Mammary epithelial cell (primary cell): ENCODE measurements around the gene SEMA6B.
A peak's percentile ranks its signal among the peaks of the same experiment; 100 is the strongest.

ENCODE experiments used
- CTCF ChIP-seq, 2 donors: IDR thresholded peaks in 1 of 2; conservative IDR thresholded peaks in 1 of 2; 2 replicates each; pipeline ENCODE4 v1.5.1; 2011 to 2012; ENCODE audit warnings: inconsistent platforms in 2 of 2, low read length in 2 of 2, mild to moderate bottlenecking in 2 of 2, control low read depth in 1 of 2, low read depth in 1 of 2; ENCODE audit not compliant: insufficient read depth in 1 of 2; ENCODE audit errors: extremely low read depth in 1 of 2
- EZH2 ChIP-seq: IDR thresholded peaks from 2 replicates; pipeline ENCODE4 v1.6.1; 2012; ENCODE audit warnings: low read length, inconsistent platforms, borderline replicate concordance

- peak; percentile 58 to 77 for TF ChIP-seq CTCF (conservative IDR thresholded peaks at IDR 0.05 in 1 of 2, IDR thresholded peaks at IDR 0.05 in 1 of 2; ENCODE audit: extremely low read depth in 1 of 2, insufficient read depth in 1 of 2, low read depth in 1 of 2, low read length in 2 of 2)
- TF ChIP-seq EZH2, result no peak
Measured at GRCh38 chr19:4523306-4524110, 36.0 kb downstream of the SEMA6B start.
